Sigmoid colon (tissue), 7 donors: ENCODE measurements around the gene GPC4. TPM values are rescaled to one million over a fixed set of nuclear protein-coding genes. Genes with fewer than 3 reads are reported as not detected.
A peak's percentile ranks its signal among the peaks of the same experiment; 100 is the strongest.

Source experiments
- DNase-seq: peaks from one replicate; pipeline ENCODE4 v3.0.0-alpha.2; 2019
- H3K27ac ChIP-seq, 4 donors: fragments of 200-600 bp; sonication (generic); one replicate each; pipeline ENCODE4 v1.5.1; 2016 to 2019; ENCODE audit warnings: mild to moderate bottlenecking in 1 of 4
- H3K27me3 ChIP-seq, 3 donors: fragments of 200-600 bp; sonication (generic); one replicate each; pipeline ENCODE4 v1.5.1; 2019; ENCODE audit warnings: mild to moderate bottlenecking in 1 of 3
- H3K36me3 ChIP-seq, 4 donors: fragments of 200-600 bp; sonication (generic); one replicate each; pipeline ENCODE4 v1.5.1; 2016 to 2019
- H3K4me1 ChIP-seq, 4 donors: fragments of 200-600 bp; sonication (generic); one replicate each; pipeline ENCODE4 v1.5.1; 2017 to 2019
- H3K4me3 ChIP-seq, 4 donors: fragments of 200-600 bp; sonication (generic); one replicate each; pipeline ENCODE4 v1.5.1; 2017 to 2019; ENCODE audit warnings: mild to moderate bottlenecking in 2 of 4, moderate library complexity in 1 of 4
- H3K9me3 ChIP-seq, 4 donors: fragments of 200-600 bp in 3 of 4; sonication (generic) in 3 of 4; one replicate each; pipeline versions ENCODE4 v1.5.1 to v1.6.1; 2013 to 2019
- EP300 ChIP-seq, 4 donors: sonication (generic); formaldehyde crosslinking; IDR thresholded peaks; one replicate each; pipeline ENCODE4 v1.6.1; 2017; ENCODE audit warnings: antibody characterized with exemption in 4 of 4
- POLR2A ChIP-seq, 2 donors: fragments of 450-650 bp; IDR thresholded peaks; one replicate each; pipeline ENCODE4 v1.6.1; 2016; ENCODE audit warnings: antibody characterized with exemption in 2 of 2, mild to moderate bottlenecking in 2 of 2, moderate library complexity in 2 of 2
- POLR2AphosphoS5 ChIP-seq, 4 donors: sonication (generic); formaldehyde crosslinking; IDR thresholded peaks; one replicate each; pipeline ENCODE4 v1.6.1; 2017; ENCODE audit warnings: antibody characterized with exemption in 4 of 4
- WGBS, 2 donors: extraction: QIAGEN DNeasy Blood & Tissue Kit; methylation state at CpG; one replicate each; pipeline ENCODE4 v1.1.7; 2013; 5-methylcytosine and 5-hydroxymethylcytosine counted together
- intact Hi-C: fragments of 100-400 bp; cut with DNase I; formaldehyde crosslinking; loops from one replicate; pipeline ENCODE4 v1.15.1; 2023
- polyA plus RNA-seq, 3 donors: library from polyadenylated mRNA; stranded (reverse); fragments of 200-250 nt; gene quantifications; one replicate each; pipeline ENCODE4 v1.2.3, GENCODE V29; 2013
- total RNA-seq, 4 donors: library from RNA; depleted of rRNA; stranded (reverse); fragments of >200 nt; gene quantifications; one replicate each; pipeline ENCODE4 v1.1.0, GENCODE V29; 2016
- TF ChIP-seq, protein P1 (sequence below), 4 experiments: fragments of 450-650 bp in 3 of 4; fragments of 200-600 bp in 1 of 4; IDR thresholded peaks; one replicate each; pipeline ENCODE4 v1.5.1; 2016 to 2019; ENCODE audit warnings: antibody characterized with exemption in 4 of 4, mild to moderate bottlenecking in 3 of 4, moderate library complexity in 2 of 4
- donor health status: healthy with polysubstance abuse.
- donor health status: Bipolar disorder and iron deficiency.
- donor health status: healthy.

The GPC4 gene
- total and polyA plus RNA-seq, 7 donors, result 1.2 to 45.7 (median 25.3) TPM

DNA sequence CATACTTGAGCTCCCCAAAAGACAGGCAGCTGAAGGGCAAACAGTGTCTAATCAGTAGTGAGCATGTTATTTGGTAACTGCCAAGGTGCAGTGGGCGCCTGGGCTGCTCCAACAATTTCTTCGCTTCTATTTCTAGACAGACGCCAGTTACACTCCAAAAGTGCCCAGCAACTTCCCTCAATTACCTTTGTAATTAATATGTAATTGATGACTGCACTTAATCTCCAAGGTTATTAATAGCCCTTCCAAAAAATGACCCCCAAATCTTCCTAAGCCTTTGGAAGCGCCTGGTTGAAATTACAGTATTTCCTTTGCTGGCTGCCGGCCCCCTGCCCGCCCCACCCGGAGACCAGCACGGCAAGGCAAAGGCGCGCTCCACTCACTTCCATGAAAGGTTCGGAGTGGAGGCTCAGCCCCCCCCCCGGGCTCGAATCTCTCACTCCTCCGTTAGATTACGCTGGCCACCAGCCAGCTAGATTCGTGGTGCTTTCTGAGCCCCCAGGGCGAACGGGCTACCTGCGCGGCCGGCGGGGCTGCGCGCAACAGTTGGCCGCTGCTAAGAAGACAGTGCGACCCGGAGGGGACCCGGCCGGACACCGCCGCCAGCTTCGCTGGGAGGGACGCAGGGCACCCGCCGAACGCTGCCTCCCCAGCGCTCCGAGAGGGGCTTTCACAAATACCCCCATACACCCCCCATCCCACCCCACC is 1.9 kb downstream of the GPC4 start:
- Histone ChIP-seq H3K27ac (peak overlapping the region; percentile 85 to 89 (median 87)), H3K4me1 (peaks cover 0 to 18% (median 9%) of the 10 kb centered on the region in 4 donors), H3K4me3 (peak overlapping the region; percentile 68 to 77 (median 72)), H3K36me3 (no peaks in the 10 kb centered on the region), H3K9me3 (no peaks in the 10 kb centered on the region), H3K27me3 (peaks cover 0 to 4% (median 0%) of the 10 kb centered on the region in 3 donors)
- no peak for TF ChIP-seq EP300 (IDR thresholded peaks at IDR 0.05)
- TF ChIP-seq, protein P1, sequence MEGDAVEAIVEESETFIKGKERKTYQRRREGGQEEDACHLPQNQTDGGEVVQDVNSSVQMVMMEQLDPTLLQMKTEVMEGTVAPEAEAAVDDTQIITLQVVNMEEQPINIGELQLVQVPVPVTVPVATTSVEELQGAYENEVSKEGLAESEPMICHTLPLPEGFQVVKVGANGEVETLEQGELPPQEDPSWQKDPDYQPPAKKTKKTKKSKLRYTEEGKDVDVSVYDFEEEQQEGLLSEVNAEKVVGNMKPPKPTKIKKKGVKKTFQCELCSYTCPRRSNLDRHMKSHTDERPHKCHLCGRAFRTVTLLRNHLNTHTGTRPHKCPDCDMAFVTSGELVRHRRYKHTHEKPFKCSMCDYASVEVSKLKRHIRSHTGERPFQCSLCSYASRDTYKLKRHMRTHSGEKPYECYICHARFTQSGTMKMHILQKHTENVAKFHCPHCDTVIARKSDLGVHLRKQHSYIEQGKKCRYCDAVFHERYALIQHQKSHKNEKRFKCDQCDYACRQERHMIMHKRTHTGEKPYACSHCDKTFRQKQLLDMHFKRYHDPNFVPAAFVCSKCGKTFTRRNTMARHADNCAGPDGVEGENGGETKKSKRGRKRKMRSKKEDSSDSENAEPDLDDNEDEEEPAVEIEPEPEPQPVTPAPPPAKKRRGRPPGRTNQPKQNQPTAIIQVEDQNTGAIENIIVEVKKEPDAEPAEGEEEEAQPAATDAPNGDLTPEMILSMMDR (IDR thresholded peaks at IDR 0.05), result no peak
- no peak for TF ChIP-seq POLR2AphosphoS5 (IDR thresholded peaks at IDR 0.05)
- TF ChIP-seq POLR2A (IDR thresholded peaks at IDR 0.05), result no peak
- DNase-seq, result peak; percentile 73
- WGBS, 2 donors, result 6 to 7% methylated on average over 38 of the region's 38 CpGs
- intact Hi-C loops, result loop anchor here (5.0 kb wide), 1 partner anchor 81 kb away; no protein-coding TSS in a partner anchor

DNA sequence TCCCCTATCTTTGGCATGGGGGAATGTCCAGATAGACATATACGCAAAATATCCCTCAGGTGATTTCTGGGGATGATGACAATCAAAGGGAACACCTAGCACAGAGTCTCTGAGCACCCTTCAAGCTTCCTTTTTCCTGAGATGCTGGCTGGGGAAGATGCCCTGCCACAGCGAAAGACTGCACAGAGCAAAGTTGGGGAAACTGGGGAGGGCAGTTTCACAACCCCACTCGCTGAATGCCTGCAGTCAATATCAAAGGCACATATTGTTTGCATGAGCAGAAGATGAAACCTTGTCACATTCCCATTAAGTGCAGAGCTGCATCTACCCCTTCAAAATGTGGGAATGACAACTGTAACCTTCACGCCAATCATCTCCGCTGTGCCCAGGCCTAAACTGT is 2.6 kb downstream of the GPC4 start:
- no peak for DNase-seq
- intact Hi-C loops, result loop anchor here (5.0 kb wide), 1 partner anchor 80 kb away; no protein-coding TSS in a partner anchor
- 82 to 90% methylated on average over 5 of the region's 5 CpGs for WGBS, 2 donors
- Histone ChIP-seq H3K9me3 (no peaks in the 10 kb centered on the region), H3K27me3 (peaks cover 0 to 4% (median 0%) of the 10 kb centered on the region in 3 donors), H3K4me3 (peak overlapping the region; percentile 68 to 77 (median 72)), H3K4me1 (peaks cover 0 to 18% (median 9%) of the 10 kb centered on the region in 4 donors), H3K27ac (peak overlapping the region; percentile 85 to 89 (median 87)), H3K36me3 (no peaks in the 10 kb centered on the region)
- TF ChIP-seq POLR2AphosphoS5 (IDR thresholded peaks at IDR 0.05) (no peak), POLR2A (IDR thresholded peaks at IDR 0.05) (no peak), EP300 (IDR thresholded peaks at IDR 0.05) (no peak)
- TF ChIP-seq, protein P1 (IDR thresholded peaks at IDR 0.05), result no peak

GRCh38 chrX:133412246-133412645 is 3.0 kb downstream of the GPC4 start:
- Histone ChIP-seq H3K4me3 (peak overlapping the region in 3 of 4 donors; percentile 71 to 77 (median 73)), H3K4me1 (peaks cover 0 to 18% (median 9%) of the 10 kb centered on the region in 4 donors), H3K9me3 (no peaks in the 10 kb centered on the region), H3K36me3 (no peaks in the 10 kb centered on the region), H3K27ac (peak overlapping the region; percentile 85 to 89 (median 87)), H3K27me3 (peaks cover 0 to 4% (median 0%) of the 10 kb centered on the region in 3 donors)
- intact Hi-C loops, result loop anchor here (5.0 kb wide), 1 partner anchor 80 kb away; no protein-coding TSS in a partner anchor
- no peak for DNase-seq
- no peak for TF ChIP-seq POLR2A (IDR thresholded peaks at IDR 0.05)
- TF ChIP-seq, protein P1 (IDR thresholded peaks at IDR 0.05), result no peak
- TF ChIP-seq POLR2AphosphoS5 (IDR thresholded peaks at IDR 0.05), result no peak
- no peak for TF ChIP-seq EP300 (IDR thresholded peaks at IDR 0.05)
- 66 to 70% methylated on average over 3 of the region's 3 CpGs for WGBS, 2 donors

DNA sequence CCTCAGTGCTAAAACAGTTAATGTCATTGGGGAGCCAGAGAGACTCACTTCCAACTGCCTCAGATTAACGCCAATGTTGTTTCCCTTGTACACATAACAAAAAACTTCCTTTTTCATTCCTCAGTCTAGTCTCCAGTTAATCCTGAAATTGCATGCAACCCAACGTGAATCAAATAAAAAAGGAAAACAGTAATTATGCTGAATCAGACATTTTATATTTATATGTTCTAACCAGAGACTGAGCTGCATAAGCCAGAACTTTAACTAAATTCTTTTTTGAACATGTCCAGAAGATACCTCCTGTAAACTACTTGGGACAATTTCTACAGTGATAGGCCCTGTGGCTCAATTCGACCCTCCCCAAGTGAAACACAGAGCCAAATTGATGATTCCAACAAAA is 4.7 kb downstream of the GPC4 start:
- Histone ChIP-seq H3K4me1 (peaks cover 0 to 18% (median 9%) of the 10 kb centered on the region in 4 donors), H3K27ac (peak overlapping the region in 2 of 4 donors; percentile 85 to 89), H3K27me3 (peaks cover 0 to 4% (median 0%) of the 10 kb centered on the region in 3 donors), H3K9me3 (no peaks in the 10 kb centered on the region), H3K4me3 (no peak overlapping the region), H3K36me3 (no peaks in the 10 kb centered on the region)
- TF ChIP-seq, protein P1 (IDR thresholded peaks at IDR 0.05), result no peak
- TF ChIP-seq POLR2A (IDR thresholded peaks at IDR 0.05) (no peak), EP300 (IDR thresholded peaks at IDR 0.05) (no peak), POLR2AphosphoS5 (IDR thresholded peaks at IDR 0.05) (no peak)
- intact Hi-C loops, result loop anchor here (5.0 kb wide), 1 partner anchor 78 kb away; no protein-coding TSS in a partner anchor
- 56 to 58% methylated on average over 3 of the region's 3 CpGs for WGBS, 2 donors
- no peak for DNase-seq
